GM12873 (cell line): ENCODE data around the gene PTCD3.

ENCODE experiments used
- CTCF ChIP-seq: IDR thresholded peaks from 2 replicates; pipeline ENCODE4 v1.5.1; 2012; ENCODE audit warnings: low read depth, mild to moderate bottlenecking, moderate library complexity, low read length, control low read depth; ENCODE audit not compliant: insufficient read depth; ENCODE audit errors: missing control alignments

PTCD3 gene

DNA sequence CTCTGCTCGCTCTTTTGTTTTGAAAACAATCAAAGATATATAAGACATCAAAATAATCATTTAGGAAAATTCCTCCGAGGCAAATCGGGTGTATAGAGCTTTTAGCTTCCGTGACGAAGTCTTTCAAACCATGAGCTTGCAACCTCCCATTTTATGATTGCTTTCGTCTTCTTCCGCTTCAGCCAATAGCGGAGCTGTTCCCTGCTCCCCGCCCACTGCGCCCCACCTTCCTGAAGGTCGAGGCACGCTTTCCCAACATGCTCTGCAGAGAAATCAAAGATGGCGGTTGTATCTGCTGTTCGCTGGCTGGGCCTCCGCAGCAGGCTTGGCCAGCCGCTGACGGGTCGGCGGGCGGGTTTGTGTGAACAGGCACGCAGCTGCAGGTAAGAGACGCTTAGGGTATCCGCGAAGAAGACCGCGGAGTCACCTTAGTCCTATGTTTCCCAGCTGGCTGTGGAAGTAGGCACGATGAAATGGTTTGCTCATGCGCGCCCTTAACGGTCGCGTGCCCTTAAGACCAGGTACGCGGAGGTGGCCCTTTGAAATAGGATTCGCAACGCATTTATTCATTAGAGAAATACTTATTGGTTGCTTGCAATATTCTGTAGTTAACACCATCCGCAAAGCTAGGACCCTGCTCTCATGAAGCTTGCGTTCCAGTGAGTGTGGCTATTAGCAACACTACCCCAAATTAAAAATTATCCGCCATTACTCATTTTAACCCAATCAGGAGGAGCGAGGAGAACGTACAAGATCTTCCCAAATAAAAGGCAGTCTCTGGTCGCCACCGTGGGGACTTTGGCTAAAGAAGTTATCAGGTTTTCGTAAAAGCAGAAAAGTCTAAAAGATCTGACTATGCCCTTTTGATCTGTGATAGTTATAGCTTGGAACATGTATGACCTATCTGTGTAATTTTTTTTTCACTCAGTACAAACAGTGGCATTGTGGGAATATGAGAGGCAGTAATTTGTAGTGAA lies at the start of gene PTCD3:
Gene PTCD3, plus strand, starts transcription at position 267 of the 977 bp plus-strand sequence. Its CDS starts 13 bp downstream, at position 280.
- TF ChIP-seq CTCF, result peak; percentile 10

GRCh38 chr2:86056590-86057331 lies 49.3 kb upstream of the PTCD3 start:
- no peak for TF ChIP-seq CTCF

DNA sequence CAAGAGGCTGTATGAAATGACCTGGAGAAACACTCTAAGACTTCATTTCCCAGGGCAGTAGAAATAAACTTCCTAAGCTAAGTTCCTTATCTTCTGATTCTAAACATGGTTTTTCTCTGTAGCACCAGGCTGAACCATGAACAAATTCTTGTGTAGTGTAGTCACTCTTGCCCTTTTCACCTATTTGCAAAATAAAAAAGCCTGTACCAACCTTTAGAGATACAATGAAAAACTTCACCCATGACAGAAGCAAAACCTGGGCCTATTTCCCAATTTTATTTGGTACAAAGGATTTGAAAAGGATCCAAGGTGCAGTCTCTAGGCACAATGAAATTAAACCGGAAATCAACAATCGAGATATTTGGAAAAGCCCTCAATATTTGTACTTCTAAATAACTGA lies 44.0 kb upstream of the PTCD3 start:
- TF ChIP-seq CTCF, result no peak

DNA sequence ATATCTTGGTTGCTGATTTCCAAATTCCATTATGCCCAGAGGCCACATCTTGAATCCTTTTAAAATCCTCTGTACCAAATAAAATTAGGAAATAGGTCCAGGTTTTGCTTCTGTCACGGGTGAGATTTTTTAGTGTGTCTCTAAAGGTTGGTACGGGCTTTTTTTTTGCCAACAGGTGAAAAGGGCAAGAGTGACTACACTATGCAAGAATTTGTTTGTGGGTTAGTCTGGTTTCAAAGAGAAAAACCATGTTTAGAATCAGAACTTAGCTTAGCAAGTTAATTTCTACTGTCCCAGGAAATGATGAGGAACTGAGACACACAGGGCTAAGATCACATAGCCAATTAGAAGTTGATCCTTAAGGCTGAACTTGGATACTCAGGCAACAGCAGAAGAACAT lies 42.0 kb upstream of the PTCD3 start:
- TF ChIP-seq CTCF, result no peak

GRCh38 chr2:86065512-86065911 lies 40.5 kb upstream of the PTCD3 start:
- no peak for TF ChIP-seq CTCF

DNA sequence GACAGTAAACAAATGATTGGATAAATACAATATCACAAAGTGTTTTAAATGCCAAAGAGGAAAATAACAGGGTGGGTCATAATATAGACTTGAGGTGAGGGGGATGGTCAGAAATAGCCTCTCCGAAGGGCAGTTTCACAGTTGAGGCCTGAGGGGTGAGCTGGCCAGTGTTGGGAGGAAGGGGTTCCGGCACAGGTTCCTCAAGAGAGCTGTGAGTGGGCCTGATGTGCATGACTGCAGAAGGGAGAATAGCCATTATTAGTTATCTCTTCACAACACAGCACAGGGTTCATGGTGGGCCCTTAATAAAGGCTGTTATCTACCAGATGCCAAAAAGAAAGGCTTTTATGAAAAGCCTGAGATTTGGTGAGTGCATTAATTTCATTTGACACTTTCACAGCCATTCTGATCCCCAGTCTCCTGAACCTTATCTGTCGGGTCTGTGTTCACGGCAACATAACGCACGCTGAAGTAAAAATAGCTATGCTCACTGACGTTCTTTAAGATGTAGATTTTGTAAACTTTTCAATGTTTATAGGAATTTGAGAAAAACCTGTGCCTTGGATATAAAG lies 39.9 kb upstream of the PTCD3 start:
- TF ChIP-seq CTCF, result no peak

DNA sequence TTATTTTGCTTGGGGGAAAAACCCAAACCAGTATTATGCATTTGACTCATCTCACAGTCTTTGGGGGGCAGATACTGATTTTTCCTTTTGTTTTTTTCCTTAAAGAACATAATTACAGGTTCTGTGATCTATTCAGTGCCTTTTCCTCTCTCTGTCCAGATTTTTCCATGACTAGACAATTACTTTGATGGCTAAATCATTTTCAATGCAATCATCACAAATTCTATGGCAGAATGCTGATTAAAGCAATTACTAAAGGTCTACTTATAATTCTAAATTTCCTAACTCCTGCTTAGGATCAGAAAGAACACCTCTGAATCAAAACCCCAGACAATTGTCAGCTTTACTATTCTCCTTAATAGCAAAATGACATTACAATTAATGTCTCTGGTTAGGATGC lies 39.1 kb upstream of the PTCD3 start:
- no peak for TF ChIP-seq CTCF
